ENCODE measurements around the gene FAXC. TPM values are rescaled to one million over a fixed set of nuclear protein-coding genes. Genes with fewer than 3 reads are reported as not detected.
A peak's percentile ranks its signal among the peaks of the same experiment; 100 is the strongest.
"Not testable (repeated sequence)": the region's sequence is repeated elsewhere in the genome, so short reads cannot be mapped to it uniquely, and the experiment has no call there.

The FAXC gene
- polyA plus RNA-seq, 1 donor = 4.9 TPM

DNA sequence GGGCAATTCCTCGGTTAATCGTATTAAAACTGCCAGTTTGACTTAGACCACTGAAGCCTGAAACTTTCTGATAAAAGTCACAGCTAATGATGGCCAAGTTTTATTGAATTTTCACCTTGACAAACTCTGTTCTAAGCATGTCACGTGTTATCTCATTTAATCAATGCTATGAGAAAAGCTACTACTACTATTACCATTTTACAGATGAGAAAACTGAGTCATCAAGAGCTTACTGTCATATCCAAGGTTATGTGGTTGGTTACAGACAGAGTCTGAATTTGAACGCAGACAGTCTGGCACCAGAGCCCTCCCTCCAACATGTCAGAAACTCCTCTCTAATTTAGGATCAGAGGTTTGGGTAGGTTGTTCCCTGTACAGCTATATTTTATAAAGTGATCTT is 4.3 kb downstream of the FAXC start:
- H3K4me3 ChIP-seq (ENCODE audit: low read length) = no peak overlapping the region
- H3K27me3 ChIP-seq (ENCODE audit: control insufficient read depth, insufficient read depth, low read length) = peaks cover 13% of the 10 kb centered on the region
- no peaks in the 10 kb centered on the region for H3K4me1 ChIP-seq (ENCODE audit: control insufficient read depth, insufficient read depth, low read length)
- DNase-seq = no peak
- 100% methylated on average over 2 of the region's 4 CpGs for WGBS (ENCODE audit: insufficient coverage, low lambda C conversion rate)
- H3K36me3 ChIP-seq (ENCODE audit: control insufficient read depth, insufficient read depth, low read length) = no peaks in the 10 kb centered on the region
- no peak overlapping the region for H3K27ac ChIP-seq (ENCODE audit: low read length)
- H3K9me3 ChIP-seq (ENCODE audit: control insufficient read depth, low read depth, low read length) = peaks cover 2% of the 10 kb centered on the region

GRCh38 chr6:99344289-99344688 is 5.2 kb downstream of the FAXC start:
- H3K4me3 ChIP-seq (ENCODE audit: low read length) = no peak overlapping the region
- H3K9me3 ChIP-seq (ENCODE audit: control insufficient read depth, low read depth, low read length) = peaks cover 2% of the 10 kb centered on the region
- H3K36me3 ChIP-seq (ENCODE audit: control insufficient read depth, insufficient read depth, low read length) = no peaks in the 10 kb centered on the region
- no peaks in the 10 kb centered on the region for H3K4me1 ChIP-seq (ENCODE audit: control insufficient read depth, insufficient read depth, low read length)
- no peak for DNase-seq
- WGBS (ENCODE audit: insufficient coverage, low lambda C conversion rate) = 60% methylated on average over 1 of the region's 3 CpGs
- H3K27ac ChIP-seq (ENCODE audit: low read length) = no peak overlapping the region
- H3K27me3 ChIP-seq (ENCODE audit: control insufficient read depth, insufficient read depth, low read length) = peaks cover 11% of the 10 kb centered on the region

GRCh38 chr6:99341862-99342455 is 7.5 kb downstream of the FAXC start:
- no peak for DNase-seq

DNA sequence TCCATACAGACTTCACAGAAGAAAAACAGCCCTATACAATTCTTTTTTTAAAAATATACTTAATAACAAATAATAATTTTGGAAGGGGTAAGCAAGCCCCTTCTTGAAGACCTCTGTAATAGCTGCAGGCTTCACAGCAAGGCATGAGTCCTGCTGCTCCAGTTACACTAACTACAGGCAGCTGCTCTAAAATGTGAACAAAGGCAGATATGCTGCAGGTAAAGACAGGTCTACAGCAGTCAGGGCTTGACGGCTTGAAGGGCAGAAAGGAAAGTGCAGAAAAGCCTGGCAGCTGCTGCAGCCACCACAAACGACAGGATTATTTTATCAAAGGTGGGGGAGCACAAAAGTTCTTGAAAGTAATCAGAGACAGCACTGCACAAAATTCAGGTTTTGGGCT is 11.3 kb downstream of the FAXC start:
- Histone ChIP-seq H3K36me3 (ENCODE audit: control insufficient read depth, insufficient read depth, low read length) (no peaks in the 10 kb centered on the region), H3K4me1 (ENCODE audit: control insufficient read depth, insufficient read depth, low read length) (no peaks in the 10 kb centered on the region), H3K9me3 (ENCODE audit: control insufficient read depth, low read depth, low read length) (no peaks in the 10 kb centered on the region), H3K27me3 (ENCODE audit: control insufficient read depth, insufficient read depth, low read length) (peaks cover 5% of the 10 kb centered on the region), H3K27ac (ENCODE audit: low read length) (no peak overlapping the region), H3K4me3 (ENCODE audit: low read length) (no peak overlapping the region)
- WGBS (ENCODE audit: insufficient coverage, low lambda C conversion rate) = no CpG with 5 or more reads among the region's 2 CpGs
- no peak for DNase-seq

More at GRCh38 chr6:99341862-99342455, 7.5 kb downstream of the FAXC start:
- no CpG with 5 or more reads among the region's 5 CpGs for WGBS (ENCODE audit: insufficient coverage, low lambda C conversion rate)
- Histone ChIP-seq H3K4me3 (ENCODE audit: low read length) (no peak overlapping the region), H3K27me3 (ENCODE audit: control insufficient read depth, insufficient read depth, low read length) (peaks cover 5% of the 10 kb centered on the region), H3K9me3 (ENCODE audit: control insufficient read depth, low read depth, low read length) (no peaks in the 10 kb centered on the region), H3K36me3 (ENCODE audit: control insufficient read depth, insufficient read depth, low read length) (no peaks in the 10 kb centered on the region), H3K27ac (ENCODE audit: low read length) (no peak overlapping the region), H3K4me1 (ENCODE audit: control insufficient read depth, insufficient read depth, low read length) (no peaks in the 10 kb centered on the region)

DNA sequence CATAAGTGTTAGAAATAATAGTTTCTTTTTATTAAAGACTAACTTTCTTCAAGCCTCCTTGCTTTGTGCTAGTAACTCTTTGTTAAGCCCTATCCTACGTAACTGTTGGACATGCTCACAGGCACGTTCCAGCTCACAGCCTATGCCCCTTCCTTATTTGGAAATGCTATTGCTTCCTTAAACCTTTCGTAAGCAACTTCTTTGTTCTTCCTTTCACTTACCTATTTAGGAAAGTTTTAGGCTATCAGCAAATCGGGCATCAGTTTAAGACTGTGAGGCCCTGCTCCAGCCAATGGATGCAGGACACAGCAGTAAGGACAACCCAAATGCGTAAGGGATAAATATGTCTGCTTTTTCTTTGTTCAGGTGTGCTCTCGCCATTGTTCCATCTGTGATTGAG is 14.2 kb downstream of the FAXC start:
- not testable (repeated sequence) for H3K36me3 ChIP-seq (ENCODE audit: control insufficient read depth, insufficient read depth, low read length); H3K4me3 ChIP-seq (ENCODE audit: low read length); H3K9me3 ChIP-seq (ENCODE audit: control insufficient read depth, low read depth, low read length); H3K27me3 ChIP-seq (ENCODE audit: control insufficient read depth, insufficient read depth, low read length); H3K4me1 ChIP-seq (ENCODE audit: control insufficient read depth, insufficient read depth, low read length); DNase-seq; H3K27ac ChIP-seq (ENCODE audit: low read length)
- 73% methylated on average over 2 of the region's 6 CpGs for WGBS (ENCODE audit: insufficient coverage, low lambda C conversion rate)

GRCh38 chr6:99334526-99335127 is 14.8 kb downstream of the FAXC start:
- Histone ChIP-seq H3K27me3 (ENCODE audit: control insufficient read depth, insufficient read depth, low read length) (peaks cover 5% of the 10 kb centered on the region), H3K4me3 (ENCODE audit: low read length) (no peak overlapping the region), H3K4me1 (ENCODE audit: control insufficient read depth, insufficient read depth, low read length) (no peaks in the 10 kb centered on the region), H3K27ac (ENCODE audit: low read length) (no peak overlapping the region), H3K36me3 (ENCODE audit: control insufficient read depth, insufficient read depth, low read length) (no peaks in the 10 kb centered on the region), H3K9me3 (ENCODE audit: control insufficient read depth, low read depth, low read length) (no peaks in the 10 kb centered on the region)
- peak; percentile 9 to 28 for DNase-seq
- no CpG with 5 or more reads among the region's 2 CpGs for WGBS (ENCODE audit: insufficient coverage, low lambda C conversion rate)

DNA sequence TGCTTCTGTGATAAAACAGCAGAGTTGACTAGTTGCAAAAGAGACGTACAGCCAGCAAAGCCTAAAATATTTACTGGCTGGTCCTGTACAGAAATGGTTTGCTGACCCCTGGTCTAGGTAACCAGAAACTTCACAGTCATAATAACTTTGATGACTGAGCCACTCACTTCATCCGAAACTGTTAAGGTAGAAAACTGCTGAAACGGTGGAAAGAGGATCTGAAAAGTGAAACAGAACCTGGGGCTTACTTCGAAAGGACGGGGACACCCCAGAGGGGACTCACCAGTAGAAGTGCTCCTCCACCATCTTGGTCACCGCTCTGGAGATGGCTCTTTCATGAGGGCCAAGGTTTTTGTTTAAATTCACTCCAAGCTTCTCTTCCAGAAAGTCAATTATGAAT is 16.4 kb downstream of the FAXC start:
- H3K4me1 ChIP-seq (ENCODE audit: control insufficient read depth, insufficient read depth, low read length) = no peaks in the 10 kb centered on the region
- 90% methylated on average over 2 of the region's 6 CpGs for WGBS (ENCODE audit: insufficient coverage, low lambda C conversion rate)
- no peaks in the 10 kb centered on the region for H3K27me3 ChIP-seq (ENCODE audit: control insufficient read depth, insufficient read depth, low read length)
- H3K27ac ChIP-seq (ENCODE audit: low read length) = no peak overlapping the region
- H3K36me3 ChIP-seq (ENCODE audit: control insufficient read depth, insufficient read depth, low read length) = no peaks in the 10 kb centered on the region
- H3K4me3 ChIP-seq (ENCODE audit: low read length) = no peak overlapping the region
- DNase-seq = no peak
- H3K9me3 ChIP-seq (ENCODE audit: control insufficient read depth, low read depth, low read length) = no peaks in the 10 kb centered on the region

DNA sequence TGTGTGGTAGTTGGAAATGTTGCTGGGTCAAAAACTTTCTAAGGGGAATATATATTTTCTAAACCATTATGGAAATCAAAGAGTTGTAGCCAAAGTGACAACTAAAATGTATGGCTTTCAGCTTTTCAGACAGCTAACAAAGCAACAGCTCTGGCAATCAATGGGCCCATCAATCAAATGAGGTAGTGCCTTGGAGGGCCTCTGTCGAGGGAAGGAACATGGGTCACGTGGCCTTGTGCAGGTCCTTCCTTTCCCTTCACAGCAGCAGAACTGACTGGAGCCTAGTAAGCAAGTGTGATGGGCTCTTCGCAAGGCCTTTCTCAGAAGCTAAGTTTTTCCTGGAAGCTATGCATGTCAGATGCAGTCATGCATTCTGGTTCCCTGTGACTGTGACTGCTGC is 17.9 kb downstream of the FAXC start:
- DNase-seq = no peak
- Histone ChIP-seq H3K9me3 (ENCODE audit: control insufficient read depth, low read depth, low read length) (no peaks in the 10 kb centered on the region), H3K27ac (ENCODE audit: low read length) (no peak overlapping the region), H3K27me3 (ENCODE audit: control insufficient read depth, insufficient read depth, low read length) (no peaks in the 10 kb centered on the region), H3K4me1 (ENCODE audit: control insufficient read depth, insufficient read depth, low read length) (no peaks in the 10 kb centered on the region), H3K36me3 (ENCODE audit: control insufficient read depth, insufficient read depth, low read length) (no peaks in the 10 kb centered on the region), H3K4me3 (ENCODE audit: low read length) (no peak overlapping the region)
- WGBS (ENCODE audit: insufficient coverage, low lambda C conversion rate) = no CpG with 5 or more reads among the region's 3 CpGs

DNA sequence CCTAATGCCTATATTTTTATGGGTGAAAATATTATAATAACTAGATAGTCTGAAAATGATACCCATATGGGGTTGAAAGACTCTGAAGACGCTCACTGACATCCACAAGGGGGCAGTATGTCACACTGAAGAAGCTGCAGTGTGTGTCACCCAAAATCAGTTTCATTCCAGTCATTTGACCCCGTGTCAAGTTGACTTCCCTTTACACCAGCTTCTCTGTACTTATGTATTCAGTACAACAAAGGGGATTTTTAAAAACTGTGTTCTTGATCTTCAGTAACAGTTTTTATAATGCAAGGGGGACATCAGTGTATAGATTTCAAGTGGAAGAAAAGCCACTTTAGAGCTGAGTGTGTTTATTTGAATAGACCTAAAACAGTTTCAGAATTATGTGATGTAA is 19.3 kb downstream of the FAXC start:
- Histone ChIP-seq H3K9me3 (ENCODE audit: control insufficient read depth, low read depth, low read length) (no peaks in the 10 kb centered on the region), H3K4me1 (ENCODE audit: control insufficient read depth, insufficient read depth, low read length) (no peaks in the 10 kb centered on the region), H3K36me3 (ENCODE audit: control insufficient read depth, insufficient read depth, low read length) (no peaks in the 10 kb centered on the region), H3K27me3 (ENCODE audit: control insufficient read depth, insufficient read depth, low read length) (no peaks in the 10 kb centered on the region), H3K4me3 (ENCODE audit: low read length) (no peak overlapping the region), H3K27ac (ENCODE audit: low read length) (no peak overlapping the region)
- no CpG with 5 or more reads among the region's 2 CpGs for WGBS (ENCODE audit: insufficient coverage, low lambda C conversion rate)
- peak; percentile 20 to 36 for DNase-seq

- Histone ChIP-seq H3K4me1 (ENCODE audit: control insufficient read depth, insufficient read depth, low read length) (no peaks in the 10 kb centered on the region), H3K27me3 (ENCODE audit: control insufficient read depth, insufficient read depth, low read length) (no peaks in the 10 kb centered on the region), H3K4me3 (ENCODE audit: low read length) (no peak overlapping the region), H3K36me3 (ENCODE audit: control insufficient read depth, insufficient read depth, low read length) (no peaks in the 10 kb centered on the region), H3K27ac (ENCODE audit: low read length) (no peak overlapping the region), H3K9me3 (ENCODE audit: control insufficient read depth, low read depth, low read length) (no peaks in the 10 kb centered on the region)
- DNase-seq = no peak
Measured at GRCh38 chr6:99324996-99325395, 24.5 kb downstream of the FAXC start.

DNA sequence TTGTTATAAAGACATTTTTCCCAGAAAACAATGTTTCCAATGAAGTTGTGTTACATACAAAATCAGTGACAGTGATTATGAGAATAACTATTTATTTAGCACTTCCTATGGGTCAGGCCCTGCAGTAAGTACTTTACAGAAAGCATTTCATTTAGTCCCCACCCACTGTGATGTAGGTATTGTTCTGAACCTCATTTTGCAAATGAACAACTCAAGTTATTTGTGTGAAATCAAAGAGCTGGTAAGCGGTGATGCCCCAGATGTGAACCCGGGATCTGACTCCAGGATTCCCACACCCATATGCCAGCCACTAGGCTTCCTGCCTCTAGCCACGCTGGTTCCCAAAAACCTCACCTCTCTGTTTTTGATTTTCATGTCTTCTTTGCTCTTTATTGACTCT is 30.9 kb downstream of the FAXC start:
- no peak overlapping the region for H3K4me3 ChIP-seq (ENCODE audit: low read length)
- H3K4me1 ChIP-seq (ENCODE audit: control insufficient read depth, insufficient read depth, low read length) = no peaks in the 10 kb centered on the region
- H3K36me3 ChIP-seq (ENCODE audit: control insufficient read depth, insufficient read depth, low read length) = no peaks in the 10 kb centered on the region
- no peak overlapping the region for H3K27ac ChIP-seq (ENCODE audit: low read length)
- DNase-seq = no peak
- no peaks in the 10 kb centered on the region for H3K27me3 ChIP-seq (ENCODE audit: control insufficient read depth, insufficient read depth, low read length)
- no peaks in the 10 kb centered on the region for H3K9me3 ChIP-seq (ENCODE audit: control insufficient read depth, low read depth, low read length)
- WGBS (ENCODE audit: insufficient coverage, low lambda C conversion rate) = 80% methylated on average over 1 of the region's 3 CpGs
